Islet precursor cell (in vitro differentiated cells): ENCODE data around the gene COX7A2.

Source experiments
- DNase-seq: peaks from one replicate; pipeline ENCODE4 v3.0.0-alpha.2; 2018

COX7A2 gene, protein sequence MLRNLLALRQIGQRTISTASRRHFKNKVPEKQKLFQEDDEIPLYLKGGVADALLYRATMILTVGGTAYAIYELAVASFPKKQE

DNA sequence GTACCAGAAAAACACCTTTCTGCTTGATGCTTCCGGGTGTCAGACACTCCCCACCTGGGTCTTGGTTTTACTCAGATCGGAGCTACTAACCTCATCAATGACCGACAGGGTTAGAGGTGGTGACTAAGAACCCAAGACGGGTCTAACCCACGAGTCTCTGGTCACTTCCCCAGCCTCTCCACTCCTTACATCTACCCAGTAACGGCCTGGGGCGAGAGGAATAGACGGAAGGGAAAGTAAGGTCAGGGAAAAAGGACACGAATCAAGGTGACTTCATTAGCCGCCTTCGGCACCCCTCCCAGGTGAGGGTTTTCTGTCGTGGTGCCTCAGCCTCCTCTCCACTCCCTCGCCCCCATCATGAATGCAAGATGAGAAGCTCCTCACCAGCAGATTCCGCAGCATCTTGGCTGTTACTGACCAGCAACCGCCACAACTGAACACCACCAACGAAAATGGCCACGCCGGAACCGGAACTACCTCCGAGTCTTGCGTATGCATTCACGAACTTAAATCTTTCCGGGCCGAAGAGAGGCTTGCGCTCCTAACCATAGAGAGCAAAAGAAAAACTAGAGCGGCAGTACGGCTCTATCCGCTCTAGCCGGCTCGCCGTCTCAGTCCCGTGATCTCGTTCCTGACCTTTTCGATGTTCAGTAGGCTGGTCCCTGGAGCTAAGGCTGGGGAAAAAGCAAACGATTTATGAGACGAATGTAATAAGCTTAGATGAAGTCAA is at the start of gene COX7A2:
TSS of gene COX7A2 (minus strand) at position 469 of the 730 bp plus-strand sequence. CDS start at position 402, 67 bp downstream.
- DNase-seq = peak; percentile 98

DNA sequence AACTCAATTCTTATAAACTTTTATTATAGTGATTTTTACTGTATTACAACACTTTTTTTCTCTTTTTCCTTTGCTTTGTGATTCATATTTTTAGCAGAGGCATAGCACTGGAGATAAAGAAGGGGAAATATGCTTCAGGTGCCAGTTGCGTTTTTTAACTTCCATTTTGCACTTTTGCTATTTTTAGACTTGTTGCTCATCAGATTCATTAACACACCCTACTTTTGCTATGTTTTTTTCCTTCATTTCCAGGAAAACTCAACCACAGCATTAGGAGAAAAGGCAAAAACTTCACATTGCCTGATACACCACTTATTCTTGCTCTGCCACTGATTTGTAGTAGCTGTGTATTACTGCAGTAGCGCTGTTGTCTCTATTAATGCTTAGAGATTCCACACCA is 49.0 kb upstream of the COX7A2 start:
- DNase-seq = no peak

DNA sequence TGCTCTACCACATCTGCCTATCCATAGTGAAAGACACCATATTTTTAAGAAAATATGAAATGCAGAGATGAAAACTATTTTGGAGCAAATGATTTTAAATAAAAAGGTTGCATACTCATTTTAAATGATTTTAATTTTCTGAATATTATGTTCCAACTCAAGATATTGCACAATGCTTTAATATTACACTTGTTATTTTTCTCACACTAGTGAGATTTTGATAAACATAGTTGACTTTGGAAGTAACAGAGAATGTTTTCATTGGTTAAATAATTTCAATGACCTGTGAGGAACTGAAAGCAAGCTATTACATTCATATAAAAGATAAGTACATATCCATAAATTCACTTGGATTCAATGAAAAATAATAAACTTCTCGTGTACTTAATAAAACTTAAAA is 48.1 kb upstream of the COX7A2 start:
- DNase-seq = no peak

DNA sequence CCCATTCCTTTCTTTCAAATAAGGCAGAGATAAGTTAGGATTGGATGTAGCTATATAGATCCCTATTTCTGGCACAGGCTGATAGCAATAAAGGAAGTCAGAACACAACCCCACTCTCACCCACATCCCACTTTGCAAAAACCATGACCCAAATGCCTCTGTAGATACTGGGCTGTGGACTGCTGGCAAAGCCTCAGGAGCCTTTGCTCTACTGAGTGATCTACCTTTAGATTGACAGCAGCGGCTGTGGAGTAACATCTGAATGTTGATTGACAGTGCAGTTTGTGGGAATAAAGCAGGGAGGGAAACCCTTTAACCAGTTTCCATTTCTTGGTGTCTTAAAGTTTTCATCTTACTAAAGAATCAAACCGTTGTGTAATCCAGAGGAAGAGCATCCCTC is 47.7 kb upstream of the COX7A2 start:
- DNase-seq = no peak

DNA sequence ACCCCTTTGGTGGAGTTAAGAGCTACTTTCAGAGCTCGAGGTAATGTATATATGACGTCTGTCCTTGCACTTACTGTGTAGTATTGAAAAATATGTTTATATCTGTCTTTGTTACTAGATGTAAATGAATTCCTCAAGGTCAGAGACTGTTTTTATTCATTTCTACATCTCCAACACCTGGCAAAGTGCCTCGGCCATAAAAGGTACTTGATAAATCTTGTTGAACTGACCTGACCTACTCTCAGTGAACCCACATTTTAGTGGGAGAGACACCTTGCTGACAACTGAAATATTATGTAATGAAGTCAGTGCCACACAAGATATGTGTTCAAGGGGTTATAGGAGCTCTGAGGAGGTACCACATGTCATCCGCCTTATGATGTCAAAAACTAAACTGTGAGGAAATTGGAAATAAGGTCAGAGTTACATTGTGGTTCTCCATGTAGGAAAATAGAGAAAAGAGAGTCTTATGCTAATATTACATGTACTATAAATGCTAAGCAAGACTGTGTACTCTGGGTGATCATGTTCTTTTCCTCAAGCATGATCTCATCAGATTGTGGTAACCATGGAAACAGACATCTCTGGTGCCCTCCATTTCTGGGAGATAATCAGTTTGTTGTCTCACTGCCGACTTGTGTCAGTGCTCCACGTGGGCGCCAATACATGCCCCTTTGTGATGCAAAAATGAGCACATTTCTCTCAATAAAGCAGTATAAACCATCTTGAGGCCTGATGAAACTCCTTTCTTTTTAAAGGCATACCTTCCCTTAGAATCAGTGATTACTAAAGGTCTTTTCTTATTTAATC is 46.7 kb upstream of the COX7A2 start:
- DNase-seq = no peak

DNA sequence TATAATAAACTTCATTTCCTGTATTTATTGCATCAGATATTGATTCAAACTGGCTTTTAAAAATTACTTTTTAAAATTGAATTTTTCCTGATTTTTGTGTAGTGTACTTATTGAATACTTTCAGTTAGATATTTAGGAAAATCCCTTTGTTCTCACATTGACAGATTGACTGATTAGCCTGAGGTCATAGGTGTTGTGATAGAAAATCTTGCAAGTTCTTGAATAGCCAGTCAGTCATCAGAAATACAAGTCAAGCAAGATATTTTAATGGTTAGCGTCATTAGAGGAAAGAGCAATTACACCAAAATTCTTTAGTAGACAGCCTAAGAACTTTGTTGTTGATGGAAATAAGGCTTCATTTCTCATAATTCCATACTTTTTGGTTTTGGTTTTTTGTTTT is 44.4 kb upstream of the COX7A2 start:
- no peak for DNase-seq

DNA sequence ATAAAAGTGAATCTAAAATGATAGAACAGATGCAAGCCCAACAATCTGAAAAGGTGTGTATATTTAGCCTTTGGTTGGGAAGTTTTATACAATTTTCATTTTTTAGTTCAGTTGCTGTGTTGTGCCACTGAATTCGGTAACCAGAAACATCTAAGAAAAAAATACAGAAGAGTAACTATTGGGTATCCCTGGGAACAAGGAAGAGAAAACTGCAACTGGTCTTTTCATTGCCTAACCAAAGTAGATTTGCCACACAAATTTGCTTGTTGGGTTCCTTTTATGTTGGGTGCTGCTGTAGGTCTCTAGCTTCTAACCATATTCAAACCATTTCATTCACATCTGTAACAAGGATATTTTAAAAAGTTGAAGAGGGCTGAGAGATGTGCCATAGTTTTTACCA is 43.8 kb upstream of the COX7A2 start:
- DNase-seq = no peak

DNA sequence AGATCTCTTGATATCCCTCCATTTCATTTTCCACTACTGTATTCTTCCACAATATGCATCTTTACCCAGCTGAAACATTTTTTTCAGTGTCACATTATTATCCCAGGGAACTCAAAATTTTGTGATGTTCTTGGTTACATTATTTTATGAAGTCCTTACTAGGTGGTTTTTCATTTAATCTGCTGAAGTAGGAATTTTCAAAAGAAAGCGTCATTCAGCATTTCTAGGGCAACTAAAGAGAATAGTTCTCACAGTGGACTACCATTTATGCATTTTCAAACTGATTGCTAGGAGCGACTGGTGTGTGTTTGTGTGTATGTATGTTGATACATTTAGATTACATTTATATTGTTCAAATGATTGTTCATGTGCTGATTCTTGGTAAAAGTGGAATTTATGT is 43.4 kb upstream of the COX7A2 start:
- no peak for DNase-seq

DNA sequence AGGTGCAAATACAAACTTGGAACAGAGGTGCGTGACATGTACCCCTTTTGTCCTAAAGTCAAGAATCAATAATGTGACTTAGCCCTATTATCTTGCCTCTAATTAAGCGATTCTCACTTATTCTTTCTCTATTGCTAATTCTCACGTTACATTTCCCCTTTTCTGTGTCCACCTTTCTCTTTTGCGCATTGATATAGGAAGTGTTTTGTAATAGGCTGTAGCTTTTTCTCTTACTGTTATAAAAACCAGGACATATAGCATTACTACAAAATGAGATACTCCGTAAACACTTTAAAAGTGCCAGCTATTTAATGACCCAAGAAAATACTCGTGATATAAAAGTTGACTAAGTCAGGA is 41.7 kb upstream of the COX7A2 start:
- DNase-seq = no peak

DNA sequence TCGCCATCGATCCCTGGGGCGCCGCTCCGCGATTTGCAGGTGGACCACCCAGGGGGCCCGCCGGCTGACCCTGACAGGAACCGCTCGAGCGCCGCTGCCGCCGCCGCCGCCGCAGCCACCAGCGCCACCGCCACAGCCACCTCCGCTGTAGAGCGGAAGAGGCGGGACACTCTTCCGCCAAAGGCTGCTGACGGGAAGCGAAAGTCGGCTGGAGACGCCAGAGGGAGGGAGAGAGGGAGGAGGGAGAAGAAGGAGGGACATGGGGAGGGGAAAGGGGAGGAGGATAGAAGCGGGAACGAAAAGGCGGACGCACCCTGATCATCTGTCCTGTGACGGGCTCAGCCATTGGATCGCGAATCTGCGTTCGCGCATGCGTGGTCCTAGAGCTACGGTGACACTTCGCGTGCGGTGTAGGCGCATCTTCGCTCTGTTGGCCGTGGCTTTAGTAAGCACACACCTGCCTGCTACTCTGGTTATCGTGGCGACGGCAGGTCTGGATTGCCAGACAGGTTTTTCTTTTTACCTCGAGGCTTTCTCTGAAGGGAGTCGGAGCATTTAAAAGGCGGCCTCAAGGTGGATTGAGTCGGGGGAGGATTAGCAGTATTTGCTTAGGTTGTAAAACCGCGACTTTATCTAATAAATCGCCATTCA is 41.2 kb upstream of the COX7A2 start, which contains the start of gene TMEM30A:
TSS of gene TMEM30A (minus strand) at position 161 of the 651 bp plus-strand sequence. CDS start at position 7, 154 bp downstream.
- DNase-seq = peak; percentile 99

DNA sequence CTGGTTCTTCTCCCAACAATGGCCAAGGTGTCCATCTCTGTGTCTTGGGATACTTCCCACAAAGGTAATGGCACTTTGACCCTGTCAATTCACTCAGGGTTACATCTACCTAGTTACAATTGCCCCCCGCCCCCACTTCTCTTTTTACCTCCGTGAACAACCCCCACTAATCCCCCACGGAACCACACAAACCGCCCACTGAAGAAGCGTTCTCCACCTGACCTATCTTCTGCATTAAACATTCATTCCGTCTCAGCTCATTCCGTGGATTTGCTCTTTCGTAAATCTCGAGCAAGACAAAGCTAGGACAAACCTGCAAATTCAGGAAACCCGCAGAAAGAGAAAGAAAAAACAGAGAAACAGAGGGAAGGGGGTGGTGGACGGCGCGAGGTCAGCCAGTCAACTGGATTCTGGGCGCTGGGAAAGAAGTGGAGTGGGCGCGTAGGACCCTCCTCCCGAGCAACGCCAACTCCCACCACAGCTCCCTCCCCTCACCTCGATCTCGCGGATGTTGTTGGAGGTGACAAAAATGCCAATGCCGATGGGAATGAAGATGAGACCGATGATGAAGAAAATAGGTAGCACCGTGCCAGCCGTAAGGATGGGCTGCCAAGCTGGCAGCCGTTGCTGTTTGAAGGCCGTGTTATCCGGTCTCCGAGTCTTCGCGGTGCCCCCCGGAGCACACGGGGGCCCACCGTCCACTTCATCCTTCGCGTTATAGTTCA is 40.5 kb upstream of the COX7A2 start:
- peak; percentile 73 for DNase-seq

DNA sequence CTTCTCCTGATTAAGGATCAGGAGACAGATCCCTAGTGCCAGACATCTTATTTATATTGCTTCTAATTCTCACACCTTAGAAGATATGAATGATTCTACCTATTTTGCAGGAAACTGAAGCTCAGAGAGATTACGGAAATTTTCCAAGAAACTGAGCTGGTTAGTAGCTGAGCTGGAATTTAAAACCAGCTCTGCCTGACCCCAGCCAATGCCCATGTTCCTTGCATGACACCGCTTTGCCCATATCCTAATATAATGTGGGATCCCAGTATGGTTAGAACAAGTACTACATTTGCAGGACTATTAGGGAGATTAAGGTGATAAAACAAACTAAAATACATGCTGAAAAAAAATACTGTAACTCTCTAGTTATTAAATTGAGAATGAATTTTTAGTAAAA is 39.1 kb upstream of the COX7A2 start:
- no peak for DNase-seq

DNA sequence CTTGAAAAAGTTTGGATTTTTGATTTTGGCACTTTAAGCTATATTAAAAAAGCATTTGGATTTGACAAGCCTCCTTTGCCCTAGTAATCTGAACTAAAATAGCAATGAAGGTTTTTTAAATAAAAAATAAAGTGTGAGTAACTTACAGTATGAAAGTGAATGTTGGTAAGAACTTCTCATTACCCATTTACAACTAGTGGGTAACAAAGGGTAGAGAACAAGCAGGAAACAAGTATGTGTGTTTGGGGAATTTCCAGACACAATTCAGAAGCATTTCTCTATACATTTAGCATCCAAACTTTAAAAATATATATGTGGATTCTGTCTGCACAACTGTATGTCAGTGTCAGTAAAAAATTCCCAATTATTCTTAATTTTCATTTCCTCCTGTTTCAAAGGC is 38.1 kb upstream of the COX7A2 start:
- no peak for DNase-seq

DNA sequence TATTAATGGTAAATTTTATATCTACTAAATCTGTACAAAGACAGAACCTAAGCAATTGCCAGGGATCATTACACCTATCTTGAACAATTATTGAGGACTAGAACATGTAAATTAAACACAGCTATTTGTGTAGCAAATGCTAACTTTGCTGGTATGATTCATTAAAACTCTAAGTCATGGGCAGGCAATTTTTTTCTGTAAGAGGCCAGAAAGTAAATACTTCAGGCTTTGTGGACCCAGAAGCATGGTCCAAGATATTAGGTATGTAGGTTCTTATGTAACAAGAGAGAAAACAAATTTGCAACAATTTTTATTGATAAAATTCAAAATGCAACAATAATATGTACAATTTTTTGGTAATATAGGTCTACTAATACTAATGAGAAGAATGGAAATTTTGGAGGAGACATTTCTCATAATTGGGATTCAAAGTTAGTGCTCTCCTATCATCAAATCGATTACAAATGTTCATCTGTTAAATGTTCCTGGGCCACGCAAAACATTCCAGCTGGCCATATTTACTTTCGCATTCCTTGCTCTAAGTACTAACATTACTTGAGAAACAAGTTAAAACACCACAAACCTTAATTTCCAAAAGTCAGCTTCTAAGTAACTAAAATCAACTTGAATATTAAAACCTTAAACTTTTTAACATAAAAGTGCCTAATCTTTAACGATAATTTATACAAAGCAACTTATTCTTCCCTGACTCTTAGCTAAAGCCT is 36.7 kb upstream of the COX7A2 start:
- DNase-seq = no peak

DNA sequence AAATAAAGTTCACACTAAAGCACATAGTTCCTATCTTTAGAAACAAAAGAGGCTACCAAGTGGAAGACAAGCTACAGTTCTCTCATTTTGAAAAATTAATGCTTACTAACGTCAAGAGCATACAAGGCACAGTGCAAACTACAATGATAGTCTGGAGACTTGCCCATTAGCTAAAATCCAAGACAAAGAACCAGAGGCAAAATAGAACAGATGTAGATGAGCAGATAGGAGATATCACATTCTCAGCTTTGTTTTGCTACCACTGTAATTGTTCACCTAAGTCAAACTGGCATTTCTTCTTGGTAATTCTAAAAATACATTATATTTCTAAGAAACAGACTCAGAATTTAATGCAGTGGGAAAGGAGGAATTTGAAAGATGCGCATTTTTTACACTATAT is 35.8 kb upstream of the COX7A2 start:
- DNase-seq = no peak

DNA sequence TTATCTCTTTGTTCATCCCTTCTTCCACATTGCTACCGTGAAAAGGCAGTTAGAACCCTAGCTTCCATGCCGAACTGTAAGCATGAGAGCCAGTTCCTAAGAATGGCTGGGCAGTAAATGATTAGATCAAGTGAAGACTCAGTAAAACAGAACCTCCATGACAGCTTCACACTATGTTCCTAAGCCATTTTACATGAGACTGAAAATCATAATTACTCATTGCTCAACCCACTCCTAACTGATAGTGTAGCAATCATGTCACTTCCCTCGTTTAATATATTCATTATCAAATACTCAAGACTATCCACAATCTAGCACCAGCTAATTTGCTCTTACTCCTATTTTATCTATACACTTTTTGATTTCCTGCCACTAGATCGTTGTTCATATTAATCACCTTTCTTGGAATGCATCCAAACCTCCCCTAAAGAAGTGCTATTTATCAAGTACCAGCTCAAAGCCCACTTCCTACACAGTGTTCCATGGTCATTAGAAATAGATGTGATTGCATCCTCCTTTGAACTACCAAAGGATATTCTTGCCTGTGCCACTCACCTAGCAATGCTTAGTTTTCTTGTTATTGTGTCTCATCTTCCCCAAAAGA is 35.0 kb upstream of the COX7A2 start:
- no peak for DNase-seq

DNA sequence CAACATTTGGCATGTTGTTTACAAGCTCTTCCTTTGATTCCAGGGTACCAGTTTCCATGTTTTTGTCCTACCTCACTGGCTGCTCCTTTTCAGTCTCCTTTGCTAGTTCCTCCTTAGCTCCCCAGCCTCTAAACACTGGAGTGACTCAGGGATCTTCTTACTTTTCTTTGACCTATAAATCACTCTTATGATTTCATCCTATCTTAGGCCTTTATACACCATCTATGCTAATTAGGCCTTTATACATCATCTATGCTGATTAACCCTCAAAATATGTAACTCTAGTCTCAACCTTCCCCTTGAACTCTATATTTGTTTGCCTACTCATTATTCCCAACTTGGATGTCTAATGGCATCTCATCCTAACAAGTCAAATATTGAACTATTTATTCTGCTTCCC is 31.5 kb upstream of the COX7A2 start:
- DNase-seq = no peak

DNA sequence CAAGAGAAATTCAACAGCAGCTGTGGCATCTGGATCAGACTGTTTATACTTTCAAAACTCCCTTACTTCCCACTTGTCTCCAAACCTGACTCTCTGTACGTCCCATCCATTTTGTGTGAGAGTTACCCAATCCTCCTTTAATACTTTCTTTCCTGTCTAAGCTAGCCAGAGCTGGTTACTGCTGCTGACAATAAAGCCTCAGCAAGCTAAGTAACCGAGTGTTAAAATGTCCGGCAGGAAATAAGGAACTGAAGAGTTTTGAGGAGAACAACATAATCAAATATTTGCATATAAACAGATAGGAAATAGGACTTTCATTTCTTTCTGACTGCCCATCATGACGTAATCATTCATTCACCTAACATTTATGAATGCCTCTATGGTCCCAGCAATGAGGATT is 29.4 kb upstream of the COX7A2 start:
- DNase-seq = no peak

DNA sequence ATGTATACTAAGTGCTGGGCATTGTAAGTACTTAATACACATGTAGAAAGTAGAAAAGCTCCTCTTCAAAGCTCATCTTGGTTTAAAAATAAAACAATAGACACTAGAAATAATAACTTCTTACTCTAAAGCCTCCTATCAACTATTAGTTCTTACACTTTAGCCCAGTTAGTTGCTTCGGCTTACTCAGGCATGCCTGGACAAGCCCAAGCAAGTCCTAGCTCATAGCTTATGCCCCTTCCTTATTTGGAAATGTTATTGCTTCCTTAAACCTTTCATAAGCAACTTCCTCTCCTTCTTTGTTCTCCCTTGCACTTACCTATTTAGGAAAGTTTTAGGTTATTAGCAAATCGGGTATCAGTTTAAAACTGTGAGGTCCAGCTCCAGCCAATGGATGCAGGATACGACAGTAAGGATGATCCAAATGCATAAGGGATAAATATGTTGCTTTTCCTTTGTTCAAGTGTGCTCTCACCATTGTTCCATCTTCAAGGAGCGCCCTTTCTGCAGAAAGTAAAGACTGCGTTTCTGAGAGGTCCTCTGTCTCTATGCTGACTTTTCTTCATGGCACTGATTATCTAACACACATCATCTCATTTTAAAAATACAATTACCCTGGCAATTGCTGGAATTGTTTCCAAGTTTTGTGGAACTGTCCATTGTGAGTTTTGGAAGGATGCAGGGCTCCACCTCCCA is 28.7 kb upstream of the COX7A2 start:
- DNase-seq = no peak

DNA sequence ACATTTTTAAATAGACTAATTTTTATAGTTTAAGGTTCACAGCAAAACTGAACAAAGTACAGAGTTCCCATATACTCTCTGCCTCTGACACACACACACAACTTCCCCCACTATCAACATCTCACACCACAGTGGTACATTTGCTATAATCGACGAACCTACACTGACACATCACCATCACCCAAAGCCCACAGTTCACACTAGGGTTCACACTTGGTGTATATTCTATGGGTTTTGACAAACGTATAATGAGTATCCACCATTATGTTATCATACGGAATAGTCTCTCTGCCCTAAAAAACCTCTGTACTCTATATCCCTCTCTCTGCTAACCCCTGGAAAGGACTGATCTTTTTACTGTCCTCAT is 25.4 kb upstream of the COX7A2 start:
- DNase-seq = no peak
